ENCODE results near the gene BRICD5.

BRICD5 gene

DNA sequence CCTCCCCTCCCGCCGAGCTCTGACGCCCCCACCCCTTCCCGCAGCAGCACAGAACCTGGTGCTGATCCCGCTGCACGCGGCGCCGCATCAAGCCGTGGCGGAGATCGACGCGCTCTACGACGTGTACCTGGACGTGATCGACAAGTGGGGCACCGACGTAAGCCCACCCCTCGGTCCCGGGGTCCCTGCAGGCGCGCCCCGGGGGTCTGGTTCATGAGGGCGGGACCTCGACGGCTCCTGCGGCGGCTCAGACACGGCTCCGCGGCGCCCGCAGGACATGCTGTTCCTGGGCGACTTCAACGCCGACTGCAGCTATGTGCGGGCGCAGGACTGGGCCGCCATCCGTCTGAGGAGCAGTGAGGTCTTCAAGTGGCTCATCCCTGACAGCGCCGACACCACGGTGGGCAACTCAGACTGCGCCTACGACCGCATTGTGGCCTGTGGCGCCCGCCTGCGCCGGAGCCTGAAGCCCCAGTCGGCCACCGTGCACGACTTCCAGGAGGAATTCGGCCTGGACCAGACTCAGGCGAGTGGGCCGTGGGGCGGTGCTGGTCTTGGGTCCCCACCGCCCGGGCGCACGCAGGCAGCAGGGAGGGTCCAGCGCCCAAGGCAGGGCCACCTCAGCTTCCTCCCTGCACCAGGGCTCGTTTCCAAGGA lies 27.0 kb upstream of the BRICD5 start:
- DNase-seq (ENCODE audit: low spot score), result no peak

GRCh38 chr16:2237102-2237482 lies 26.4 kb upstream of the BRICD5 start:
- no peak for DNase-seq (ENCODE audit: low spot score)

GRCh38 chr16:2236337-2237101 lies 25.9 kb upstream of the BRICD5 start, which contains the start of gene DNASE1L2:
TSS of gene DNASE1L2 (plus strand) at chr16:2236444. CDS start at chr16:2236817, 373 bp downstream.
- no peak for DNase-seq (ENCODE audit: low spot score)

GRCh38 chr16:2235695-2236336 lies 25.2 kb upstream of the BRICD5 start:
- no peak for DNase-seq (ENCODE audit: low spot score)

GRCh38 chr16:2235234-2235651 lies 24.6 kb upstream of the BRICD5 start:
- no peak for DNase-seq (ENCODE audit: low spot score)

DNA sequence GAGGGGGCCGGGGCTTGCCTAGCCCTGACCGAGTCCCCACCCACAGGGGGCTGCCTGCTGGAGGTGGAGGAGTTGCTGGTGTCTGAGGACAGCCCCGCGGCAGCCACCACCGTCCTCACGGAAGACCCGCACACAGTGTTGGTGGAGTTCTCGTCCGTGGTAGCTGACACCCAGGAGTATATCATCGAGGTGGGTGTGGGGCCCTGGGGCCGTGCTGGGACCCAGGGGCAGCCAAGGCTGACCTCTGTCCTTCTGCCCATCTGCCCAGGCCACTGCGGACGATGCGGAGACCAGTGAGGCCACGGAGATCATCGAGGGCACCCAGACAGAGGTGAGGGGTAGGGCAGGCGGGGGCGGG lies 24.1 kb upstream of the BRICD5 start:
- no peak for DNase-seq (ENCODE audit: low spot score)

DNA sequence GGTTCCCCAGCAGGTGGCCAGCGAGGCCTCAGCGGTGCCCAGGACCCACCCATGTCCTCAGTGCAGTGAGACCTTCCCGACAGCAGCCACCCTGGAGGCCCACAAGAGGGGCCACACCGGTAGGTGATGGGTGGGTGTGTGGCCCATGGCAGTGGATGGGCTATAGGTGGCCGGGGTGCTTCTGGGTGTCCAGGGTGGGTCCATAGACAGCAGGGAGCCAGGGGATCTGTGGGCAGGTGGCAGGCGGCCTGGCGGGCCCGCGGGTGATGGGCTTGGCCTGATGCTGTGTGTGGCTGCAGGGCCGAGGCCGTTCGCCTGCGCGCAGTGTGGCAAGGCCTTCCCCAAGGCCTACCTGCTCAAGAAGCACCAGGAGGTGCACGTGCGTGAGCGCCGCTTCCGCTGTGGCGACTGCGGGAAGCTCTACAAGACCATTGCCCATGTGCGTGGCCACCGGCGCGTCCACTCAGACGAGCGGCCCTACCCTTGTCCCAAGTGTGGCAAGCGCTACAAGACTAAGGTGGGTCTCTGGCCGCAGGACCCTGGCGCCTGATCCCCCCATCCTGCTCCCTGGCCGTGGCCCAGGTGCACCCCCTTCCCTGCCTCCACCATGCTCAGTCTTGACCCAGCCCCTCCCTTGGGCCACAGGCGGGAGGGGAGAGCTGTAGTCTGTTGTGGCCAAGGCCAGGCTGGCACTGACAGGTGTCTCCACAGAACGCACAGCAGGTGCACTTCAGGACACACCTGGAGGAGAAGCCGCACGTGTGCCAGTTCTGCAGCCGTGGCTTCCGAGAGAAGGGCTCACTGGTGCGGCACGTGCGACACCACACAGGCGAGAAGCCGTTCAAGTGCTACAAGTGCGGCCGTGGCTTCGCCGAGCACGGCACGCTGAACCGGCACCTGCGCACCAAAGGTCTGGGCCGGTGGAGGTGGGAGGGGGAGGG lies 23.5 kb upstream of the BRICD5 start:
- no peak for DNase-seq (ENCODE audit: low spot score)

DNA sequence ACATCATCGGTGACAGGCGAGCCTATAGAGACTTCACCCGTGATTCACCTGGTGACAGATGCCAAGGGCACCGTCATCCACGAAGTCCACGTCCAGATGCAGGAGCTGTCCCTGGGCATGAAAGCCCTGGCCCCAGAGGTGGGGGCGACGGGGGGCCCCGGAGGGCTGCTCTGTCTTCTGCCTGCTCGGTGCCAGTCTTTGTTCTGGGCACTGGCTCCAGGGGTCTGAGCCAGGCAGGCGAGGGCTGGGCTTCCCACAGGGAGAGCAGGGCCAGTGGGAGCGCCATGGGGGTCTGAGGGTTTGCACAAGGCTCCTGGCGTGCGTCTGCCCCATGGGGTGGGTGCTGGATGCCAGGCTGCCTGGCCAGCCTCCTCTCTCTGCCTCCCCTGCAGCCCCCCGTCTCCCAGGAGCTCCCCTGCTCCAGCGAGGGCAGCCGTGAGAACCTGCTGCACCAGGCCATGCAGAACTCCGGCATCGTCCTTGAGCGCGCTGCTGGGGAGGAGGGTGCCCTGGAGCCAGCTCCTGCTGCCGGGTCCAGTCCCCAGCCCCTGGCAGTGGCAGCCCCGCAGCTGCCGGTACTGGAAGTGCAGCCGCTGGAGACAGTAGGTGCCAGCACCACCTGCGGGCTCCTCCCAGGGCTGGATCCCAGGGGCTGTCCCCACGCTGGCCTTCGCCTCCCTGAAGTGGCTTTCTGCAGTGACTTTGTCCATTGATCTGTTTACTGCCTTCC lies 22.5 kb upstream of the BRICD5 start:
- DNase-seq (ENCODE audit: low spot score), result no peak

DNA sequence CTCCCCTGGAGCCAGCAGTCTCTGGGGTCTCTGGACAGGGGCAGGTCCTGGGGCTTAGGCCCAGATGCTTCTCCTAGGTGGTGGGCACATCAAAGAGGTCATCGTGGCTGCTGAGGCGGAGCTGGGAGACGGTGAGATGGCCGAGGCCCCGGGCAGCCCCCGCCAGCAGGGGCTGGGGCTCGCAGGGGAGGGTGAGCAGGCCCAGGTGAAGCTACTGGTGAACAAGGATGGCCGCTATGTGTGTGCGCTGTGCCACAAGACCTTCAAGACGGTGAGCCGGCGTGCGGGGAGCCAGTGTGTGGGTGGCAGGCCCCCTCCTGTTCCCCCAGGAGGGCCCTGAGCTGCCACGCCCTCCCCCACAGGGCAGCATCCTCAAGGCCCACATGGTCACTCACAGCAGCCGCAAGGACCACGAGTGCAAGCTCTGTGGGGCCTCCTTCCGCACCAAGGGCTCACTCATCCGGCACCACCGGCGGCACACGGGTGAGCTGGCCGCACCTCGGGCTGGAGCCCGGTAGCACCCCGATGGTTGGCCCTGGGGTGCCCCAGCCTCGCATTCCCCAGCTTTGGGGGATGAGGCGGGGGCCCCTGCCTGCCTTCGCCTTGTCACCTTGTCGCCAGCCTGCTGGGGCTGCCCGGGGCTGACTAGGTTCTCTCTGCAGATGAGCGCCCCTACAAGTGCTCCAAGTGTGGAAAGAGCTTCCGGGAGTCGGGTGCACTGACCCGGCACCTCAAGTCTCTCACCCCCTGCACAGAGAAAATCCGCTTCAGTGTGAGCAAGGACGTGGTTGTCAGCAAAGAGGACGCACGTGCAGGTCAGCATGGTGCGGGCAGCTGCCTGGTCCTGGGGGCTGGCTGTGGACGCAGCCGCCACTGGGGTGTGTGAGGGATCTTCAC lies 21.7 kb upstream of the BRICD5 start:
- no peak for DNase-seq (ENCODE audit: low spot score)

GRCh38 chr16:2231016-2231931 lies 20.6 kb upstream of the BRICD5 start:
- DNase-seq (ENCODE audit: low spot score), result no peak

DNA sequence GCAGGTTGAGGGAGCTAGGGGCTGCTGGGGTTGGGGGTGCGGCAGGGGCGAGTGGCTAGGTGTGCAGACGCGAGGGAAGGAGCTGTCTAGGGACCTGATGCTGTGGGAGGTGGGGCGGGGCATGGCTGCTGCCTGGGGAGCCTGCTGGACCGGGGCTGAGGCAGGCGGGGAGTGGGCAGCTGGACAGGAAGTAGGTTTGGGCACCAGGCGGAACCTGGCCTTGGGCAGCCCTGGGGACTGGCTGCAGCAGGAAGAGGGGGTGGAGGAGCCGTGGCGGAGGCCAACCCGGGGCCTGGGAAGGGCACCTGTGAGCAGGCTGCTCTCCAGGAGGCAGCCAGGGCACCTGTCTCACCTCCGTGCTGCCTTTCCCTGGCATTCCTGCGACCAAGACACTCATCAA lies 19.7 kb upstream of the BRICD5 start:
- no peak for DNase-seq (ENCODE audit: low spot score)

DNA sequence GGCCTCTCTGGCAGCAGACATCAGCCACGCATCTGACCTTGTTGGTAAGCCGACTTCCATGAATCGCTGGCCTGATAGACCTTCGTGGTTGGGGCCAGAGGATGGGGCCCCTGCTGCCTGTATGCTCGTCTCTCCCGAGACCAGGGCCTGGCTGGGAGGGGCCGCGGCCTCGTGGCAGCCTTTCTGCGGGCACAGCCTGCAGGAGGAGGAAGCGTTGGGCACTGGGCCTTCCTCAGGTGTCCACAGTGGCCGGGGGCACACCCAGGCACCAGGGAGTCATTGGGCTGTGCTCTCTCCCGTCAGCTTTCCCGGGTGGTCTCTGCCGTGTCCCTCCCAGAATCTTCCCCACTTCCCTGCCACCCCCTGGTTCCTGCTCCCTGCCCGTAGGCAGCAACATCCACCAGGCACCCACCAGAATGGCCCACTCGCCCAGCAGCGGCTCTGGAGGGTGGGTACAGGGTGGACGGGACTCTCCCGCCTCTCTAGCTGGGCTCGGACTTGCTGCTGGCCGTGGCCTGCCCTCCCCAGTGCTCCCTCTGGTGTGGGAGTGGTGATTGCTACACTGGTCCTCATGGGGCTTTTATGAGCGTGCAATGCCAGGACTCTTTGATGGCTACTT lies 19.1 kb upstream of the BRICD5 start:
- no peak for DNase-seq (ENCODE audit: low spot score)

GRCh38 chr16:2229091-2229490 lies 18.4 kb upstream of the BRICD5 start:
- no peak for DNase-seq (ENCODE audit: low spot score)

GRCh38 chr16:2228161-2228824 lies 17.6 kb upstream of the BRICD5 start:
- no peak for DNase-seq (ENCODE audit: low spot score)

DNA sequence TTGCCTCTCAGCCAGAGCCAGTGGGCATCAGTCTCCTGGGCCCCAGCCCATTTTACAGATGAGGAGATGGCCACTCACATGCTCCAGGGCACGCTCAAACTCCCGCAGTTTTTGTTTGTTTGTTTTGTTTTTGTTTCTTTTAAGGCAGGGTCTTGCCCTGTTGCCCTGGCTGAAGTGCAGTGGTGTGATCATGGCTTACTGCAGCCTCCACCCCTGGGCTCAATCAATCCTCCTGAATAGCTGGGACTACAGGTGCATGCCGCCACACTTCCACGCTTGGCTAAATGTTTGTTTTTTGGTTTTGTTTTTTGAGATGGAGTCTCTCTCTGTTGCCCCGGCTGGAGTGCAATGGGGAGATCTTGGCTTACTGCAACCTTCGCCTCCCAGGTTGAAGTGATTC lies 16.3 kb upstream of the BRICD5 start:
- no peak for DNase-seq (ENCODE audit: low spot score)

DNA sequence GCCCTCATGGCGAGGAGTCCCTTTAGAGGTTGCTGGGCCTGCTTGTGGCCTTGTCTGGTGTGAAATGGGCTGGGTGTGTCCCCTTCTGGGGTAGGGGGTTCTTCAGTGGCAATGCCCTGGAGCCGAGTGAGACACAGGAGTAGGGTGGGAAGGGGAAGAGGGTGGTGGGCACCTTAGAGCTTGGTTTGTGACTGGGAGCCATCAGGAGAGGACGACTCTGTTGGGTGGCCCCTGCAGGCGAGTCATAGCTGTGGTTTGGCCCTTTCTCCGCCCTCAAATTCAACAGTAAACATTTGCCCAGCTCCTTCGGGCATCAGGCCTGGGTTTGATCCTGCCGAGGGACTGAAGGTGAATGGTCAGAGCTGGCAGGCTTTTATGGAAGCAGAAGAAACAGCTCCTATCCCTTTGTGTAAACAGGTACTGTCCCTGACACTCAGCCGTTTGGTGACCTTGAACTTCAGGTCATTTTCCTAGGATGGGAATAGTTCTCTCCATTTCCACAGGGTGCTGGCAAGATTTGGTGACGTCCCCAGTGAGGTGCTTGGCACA lies 15.7 kb upstream of the BRICD5 start:
- no peak for DNase-seq (ENCODE audit: low spot score)

DNA sequence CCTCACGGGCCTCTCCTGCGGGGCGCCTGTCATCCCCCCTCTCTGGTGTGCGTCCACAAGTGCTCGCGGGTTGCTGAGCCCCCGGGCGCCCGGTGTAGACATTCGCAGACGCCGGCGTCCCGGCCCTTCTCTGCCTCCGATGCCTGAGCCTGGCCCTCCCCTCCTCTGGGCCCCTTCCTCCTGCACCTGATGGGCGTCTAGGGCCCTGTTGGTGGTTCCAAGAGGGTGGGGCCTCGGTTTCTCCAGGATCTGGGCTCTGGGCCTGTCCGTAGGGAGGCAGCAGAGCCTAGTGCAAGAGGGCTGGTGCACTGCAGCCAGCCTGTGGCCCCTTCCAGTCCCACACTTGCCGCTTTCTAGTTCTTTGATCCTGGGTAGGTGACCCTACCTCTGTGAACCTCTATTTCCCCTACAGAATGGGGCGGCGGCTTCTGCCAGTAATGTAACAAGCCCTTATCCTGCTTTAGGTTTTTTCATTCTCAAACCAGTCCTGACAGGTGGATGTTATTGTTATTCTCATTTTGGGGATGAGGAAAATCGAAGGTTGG lies 13.4 kb upstream of the BRICD5 start:
- peak; percentile 16 for DNase-seq (ENCODE audit: low spot score)

Measured in CD4-positive, alpha-beta T cell treated with Interleukin-2 at 100 ng/mL for 4 hours (primary cell).